SH-SY5Y (cell line): ENCODE measurements around the gene B4GALNT3.
A peak's percentile ranks its signal among the peaks of the same experiment; 100 is the strongest.

Experiments
- GATA2 ChIP-seq: IDR thresholded peaks from 2 replicates; pipeline ENCODE4 v1.6.1; 2011; ENCODE audit warnings: mild to moderate bottlenecking, low read depth, low read length
- GATA3 ChIP-seq: IDR thresholded peaks from 2 replicates; pipeline ENCODE4 v1.6.1; 2011; ENCODE audit warnings: low read depth, mild to moderate bottlenecking, low read length, moderate library complexity

Gene B4GALNT3

DNA sequence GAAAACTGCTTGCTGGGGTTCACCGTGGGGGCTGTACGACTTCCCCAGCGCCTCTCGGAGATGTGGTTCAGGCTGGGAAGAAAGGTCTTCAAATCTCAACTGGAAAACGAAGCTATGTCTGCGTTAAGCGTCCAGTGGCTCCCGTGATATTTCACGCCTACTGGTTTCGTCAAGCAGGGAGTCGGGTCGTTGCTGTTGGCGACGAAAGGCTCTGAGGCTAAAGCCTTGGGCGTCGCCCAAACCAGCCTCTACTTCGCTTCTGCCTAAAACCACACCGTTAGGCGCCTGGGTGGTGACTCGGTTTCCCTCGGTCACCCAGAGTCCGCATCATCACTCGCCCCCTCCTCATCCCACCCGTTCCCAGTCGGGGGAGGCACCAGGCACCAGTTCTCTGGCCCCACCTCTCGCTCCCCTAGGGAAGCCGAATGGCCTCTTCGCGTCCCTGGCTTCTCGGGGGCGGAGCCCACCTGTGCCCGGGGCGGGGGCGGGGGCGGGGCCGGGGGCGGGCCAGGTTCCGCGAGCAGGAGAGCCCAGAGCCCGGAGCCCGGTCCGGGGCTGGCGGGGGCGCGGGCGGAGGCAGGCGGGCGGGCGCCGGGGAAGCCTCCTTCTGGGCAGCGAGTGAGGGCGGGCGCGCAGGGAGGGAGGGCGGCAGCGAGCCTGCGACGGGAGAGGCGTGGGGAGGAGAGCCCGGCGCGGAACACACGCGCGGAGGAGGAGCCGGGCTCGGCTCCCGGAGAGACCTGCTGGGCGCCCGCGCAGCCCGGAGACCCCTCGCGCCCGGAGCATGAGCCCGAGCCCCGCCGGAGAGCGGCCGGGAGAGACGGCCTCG is at the start of gene B4GALNT3:
TSS of gene B4GALNT3 (plus strand) at position 510 of the 829 bp plus-strand sequence. CDS start 438 bp downstream, outside the sequence.
- TF ChIP-seq GATA2 (no peak), GATA3 (no peak)

DNA sequence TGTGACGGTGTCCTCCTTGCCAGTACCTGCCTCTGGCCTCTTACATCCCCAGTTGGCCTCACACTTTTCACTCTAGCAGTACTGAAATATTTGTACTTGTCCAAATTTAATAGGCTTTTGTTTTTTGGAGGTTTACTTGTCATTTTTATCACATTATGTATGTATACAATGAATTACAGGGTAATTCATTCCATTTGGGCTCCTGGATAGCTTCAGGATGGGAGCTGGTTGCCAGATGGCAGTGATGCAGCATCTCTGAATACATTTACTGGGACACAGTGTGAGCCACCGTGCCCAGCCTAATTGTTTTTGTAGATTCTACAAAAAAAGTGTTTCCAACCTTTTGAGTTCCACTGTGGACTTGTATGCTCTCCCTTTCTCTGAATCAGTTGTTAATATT is 44.9 kb upstream of the B4GALNT3 start:
- no peak for TF ChIP-seq GATA3
- no peak for TF ChIP-seq GATA2

DNA sequence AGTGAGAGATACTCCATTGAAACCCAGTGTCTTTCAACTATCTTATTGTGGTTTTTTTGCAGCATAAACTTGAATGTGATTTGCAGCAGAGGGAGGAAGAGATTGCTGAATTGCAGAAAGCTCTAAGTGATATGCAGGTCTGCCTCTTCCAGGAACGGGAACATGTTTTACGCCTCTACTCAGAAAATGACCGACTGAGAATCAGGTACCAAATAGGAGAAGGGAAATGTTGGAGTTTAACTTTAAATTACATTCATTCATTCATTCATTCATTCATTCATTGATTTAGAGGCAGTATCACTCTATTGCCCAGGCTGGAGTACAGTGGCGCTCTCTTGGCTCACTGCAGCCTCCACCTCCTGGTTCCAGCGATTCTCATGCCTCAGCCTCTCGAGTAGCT is 41.3 kb upstream of the B4GALNT3 start:
- no peak for TF ChIP-seq GATA3
- TF ChIP-seq GATA2 = no peak

DNA sequence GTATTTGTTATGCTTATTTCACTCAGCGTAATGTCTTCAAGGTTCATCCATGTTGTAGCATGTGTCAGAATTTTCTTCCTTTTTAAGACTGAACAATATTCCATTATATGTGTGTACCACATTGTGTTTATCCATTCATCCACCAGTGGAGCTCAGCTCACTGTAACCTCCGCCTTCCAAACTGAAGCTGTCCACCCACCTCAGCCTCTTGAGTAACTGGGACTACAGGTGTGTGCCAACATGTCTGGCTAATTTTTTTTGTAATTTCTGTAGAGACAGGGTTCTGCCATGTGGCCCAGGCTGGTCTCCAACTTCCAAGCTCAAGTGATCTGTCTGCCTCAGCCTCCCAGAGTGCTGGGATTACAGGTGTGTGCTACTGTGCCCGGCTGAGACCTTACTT is 37.2 kb upstream of the B4GALNT3 start:
- TF ChIP-seq GATA2 (no peak), GATA3 (no peak)

DNA sequence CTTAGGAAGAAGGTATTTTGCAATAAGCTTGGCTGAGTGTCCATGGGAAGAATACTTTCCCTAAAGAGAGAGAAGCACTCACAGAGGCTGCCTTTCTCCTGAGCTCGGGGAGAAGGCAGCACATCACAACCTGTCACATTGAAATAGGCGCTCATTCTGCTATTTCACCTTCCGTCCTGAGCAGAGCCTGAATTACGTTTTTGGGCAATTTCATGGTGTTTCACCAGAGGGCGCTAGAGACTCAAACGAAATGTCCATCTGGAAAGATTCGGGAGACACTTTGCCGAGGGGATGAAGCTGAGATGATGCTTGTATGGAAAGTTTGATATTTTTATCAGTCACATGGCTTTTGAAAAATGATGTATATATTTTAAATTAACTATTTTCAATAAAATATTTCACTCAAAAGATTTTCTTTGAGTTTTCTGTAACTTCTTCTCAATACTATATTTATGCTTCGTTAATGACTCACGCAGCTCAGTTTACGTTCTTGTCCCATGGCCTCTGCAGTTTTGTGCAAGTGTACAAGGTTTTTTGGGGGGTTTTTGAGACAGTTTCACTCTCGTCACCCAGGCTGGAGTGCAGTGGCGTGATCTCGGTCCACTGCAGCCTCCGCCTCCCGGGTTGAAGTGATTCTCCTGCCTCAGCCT is 17.4 kb upstream of the B4GALNT3 start:
- TF ChIP-seq GATA2 (no peak), GATA3 (no peak)

DNA sequence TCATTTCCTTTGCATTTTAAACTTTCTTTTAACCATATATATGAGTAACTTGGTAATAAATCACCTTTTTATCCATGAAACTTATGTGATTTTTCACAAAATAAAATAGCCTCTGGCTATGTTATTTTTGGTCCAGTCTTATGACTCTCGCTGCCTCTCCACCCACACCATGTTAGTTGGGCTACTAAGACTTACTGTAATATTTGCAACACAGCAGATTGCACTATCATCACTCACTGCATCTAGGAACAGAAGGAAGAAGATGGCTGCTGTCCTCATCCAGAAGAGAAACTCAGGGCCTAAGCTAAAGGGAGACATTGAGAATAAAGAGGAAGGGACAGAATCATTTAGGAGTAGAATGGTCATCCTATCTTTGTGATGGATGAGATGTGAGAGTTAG is 12.6 kb upstream of the B4GALNT3 start:
- TF ChIP-seq GATA2 (no peak), GATA3 (no peak)

DNA sequence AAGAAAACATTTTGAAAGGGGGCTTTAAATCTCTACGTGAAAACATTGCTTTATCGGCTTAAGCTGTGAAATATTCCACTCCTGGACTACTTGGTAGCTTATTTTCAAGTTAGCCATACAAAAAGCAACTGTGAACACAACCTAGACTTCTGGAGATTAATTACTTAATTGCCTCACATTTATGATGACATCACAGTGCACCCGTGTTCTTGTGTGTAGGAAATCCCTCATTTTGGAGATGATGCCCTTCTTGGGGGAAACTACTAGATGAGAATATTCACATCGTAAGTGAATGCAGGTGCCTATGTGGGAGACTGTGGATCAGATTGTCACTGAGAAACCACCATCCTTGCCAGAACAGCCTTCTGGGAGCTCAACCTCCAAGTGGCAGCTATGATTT is 10.5 kb upstream of the B4GALNT3 start:
- no peak for TF ChIP-seq GATA2
- TF ChIP-seq GATA3 = no peak

DNA sequence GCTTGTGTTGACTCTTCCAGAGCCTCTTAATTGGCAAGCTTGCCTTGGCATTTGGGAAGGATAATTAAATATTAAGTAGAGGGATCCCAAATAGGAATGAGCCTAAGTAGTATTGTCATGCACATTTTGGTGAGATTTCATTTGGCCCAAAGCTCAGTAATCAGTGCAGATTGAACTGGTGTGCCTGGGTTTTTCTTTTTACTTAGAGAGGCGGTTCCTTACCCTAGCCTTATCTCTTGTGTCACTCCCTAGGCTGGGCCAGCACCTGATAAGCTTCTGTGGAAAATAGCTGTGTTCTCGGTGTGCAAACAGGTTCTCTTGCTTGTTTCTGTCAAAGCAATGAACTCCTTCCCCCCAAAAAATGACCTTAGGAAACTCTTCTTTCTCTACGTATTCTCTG is 9.3 kb upstream of the B4GALNT3 start:
- TF ChIP-seq GATA2 = no peak
- no peak for TF ChIP-seq GATA3

DNA sequence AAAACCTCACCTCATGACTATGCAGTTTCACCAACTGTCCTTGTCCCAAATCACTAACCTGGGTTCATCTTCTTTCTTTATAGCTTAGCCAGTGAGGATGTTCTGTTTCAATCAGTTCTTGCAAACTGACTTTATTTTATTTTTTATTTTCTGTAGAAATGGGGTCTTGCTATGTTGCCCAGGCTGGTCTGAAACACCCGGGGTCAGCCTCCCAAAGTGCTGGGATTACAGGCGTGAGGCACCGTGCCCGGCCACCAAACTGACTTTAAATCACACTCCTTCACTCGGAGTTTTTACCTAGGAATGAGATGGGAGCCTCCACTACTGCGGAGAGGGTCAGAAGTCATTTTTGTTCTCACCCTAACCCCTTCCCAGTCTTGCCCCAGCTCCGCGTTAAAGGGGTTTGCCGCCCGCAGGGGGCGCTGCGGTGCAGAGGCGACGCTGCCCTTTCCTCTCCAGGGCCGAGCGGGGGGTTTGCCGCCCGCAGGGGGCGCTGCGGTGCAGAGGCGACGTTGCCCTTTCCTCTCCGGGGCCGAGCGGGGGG is 7.0 kb upstream of the B4GALNT3 start:
- TF ChIP-seq GATA3 (no peak), GATA2 (no peak)

DNA sequence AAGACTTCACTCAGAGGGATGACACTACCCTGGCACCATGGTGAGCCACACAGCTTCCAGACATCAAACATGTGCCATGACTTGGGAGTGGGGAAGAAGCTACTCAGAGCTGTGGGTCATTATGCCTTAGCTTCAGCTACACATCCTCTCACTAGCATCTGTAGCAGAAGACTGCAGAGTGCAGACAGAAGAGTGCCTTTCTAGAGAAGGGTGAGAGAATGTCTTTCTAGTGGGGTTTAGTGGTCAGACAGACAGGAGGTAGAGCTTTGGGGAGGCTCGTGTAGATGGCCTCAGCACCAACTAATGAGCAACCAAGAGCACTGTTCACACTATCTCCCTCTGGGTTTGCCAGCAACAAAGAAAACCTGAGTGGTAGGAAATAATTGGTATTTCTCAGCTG is 4.9 kb upstream of the B4GALNT3 start:
- no peak for TF ChIP-seq GATA3
- no peak for TF ChIP-seq GATA2

DNA sequence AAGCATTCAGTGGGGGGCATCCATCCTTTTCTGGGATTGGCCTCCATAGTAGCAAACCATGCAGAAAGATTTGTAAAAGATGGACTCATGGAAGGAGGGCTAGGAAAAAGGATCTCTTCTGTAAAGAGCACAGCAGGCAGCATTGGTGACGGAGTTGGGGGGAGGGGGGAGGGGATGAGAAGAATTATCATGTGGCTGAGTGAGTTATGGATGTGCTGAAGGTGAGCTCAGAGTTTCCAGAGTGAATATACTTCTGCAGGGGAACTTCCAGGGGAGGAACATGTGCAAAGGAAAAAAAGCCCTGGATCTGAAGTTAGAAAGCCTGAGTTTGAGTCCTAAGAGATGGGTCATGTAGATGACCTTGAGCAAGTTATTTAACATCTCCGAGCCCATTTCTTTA is 3.9 kb upstream of the B4GALNT3 start:
- no peak for TF ChIP-seq GATA2
- no peak for TF ChIP-seq GATA3

DNA sequence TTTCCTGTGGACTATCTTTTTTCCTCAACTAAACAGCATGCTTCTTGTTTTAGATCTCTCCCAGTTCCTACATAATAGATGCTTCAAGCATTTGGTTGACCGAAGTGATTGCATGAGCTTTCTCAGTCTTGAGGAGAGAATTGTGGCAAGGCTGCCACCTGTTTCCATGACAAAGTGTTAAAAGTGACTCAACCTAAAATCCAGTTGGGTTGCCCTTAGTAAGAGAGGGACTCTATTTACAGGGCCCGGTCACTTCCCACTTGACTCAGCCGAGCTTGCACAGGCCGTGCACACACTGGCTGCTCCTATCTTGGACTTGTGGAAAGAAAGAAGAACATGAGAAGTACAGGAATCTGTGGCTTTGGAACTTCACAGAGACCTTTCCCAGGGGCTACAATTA is 2.1 kb upstream of the B4GALNT3 start:
- TF ChIP-seq GATA3 = no peak
- no peak for TF ChIP-seq GATA2

DNA sequence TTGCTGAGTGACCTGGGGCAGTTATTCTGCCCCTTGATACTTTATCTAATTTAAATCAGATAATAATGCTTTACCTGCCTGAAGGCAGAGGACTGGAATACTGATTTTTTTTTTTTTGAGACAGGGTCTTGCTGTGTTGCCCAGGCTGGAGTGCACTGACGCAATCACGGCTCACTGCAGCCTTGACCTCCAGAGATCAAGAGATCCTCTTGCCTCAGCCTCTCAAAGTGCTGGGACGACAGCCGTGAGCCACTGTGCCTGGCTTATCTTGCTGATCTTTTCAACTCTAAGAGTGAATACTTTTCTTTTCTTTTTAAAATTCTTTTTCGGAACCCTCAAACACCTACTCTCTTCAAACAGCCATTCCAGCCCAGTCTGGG is 699 bp upstream of the B4GALNT3 start:
- TF ChIP-seq GATA3 (peak; percentile 34; the same call in 1 of the 2 replicates), GATA2 (peak; percentile 71)

DNA sequence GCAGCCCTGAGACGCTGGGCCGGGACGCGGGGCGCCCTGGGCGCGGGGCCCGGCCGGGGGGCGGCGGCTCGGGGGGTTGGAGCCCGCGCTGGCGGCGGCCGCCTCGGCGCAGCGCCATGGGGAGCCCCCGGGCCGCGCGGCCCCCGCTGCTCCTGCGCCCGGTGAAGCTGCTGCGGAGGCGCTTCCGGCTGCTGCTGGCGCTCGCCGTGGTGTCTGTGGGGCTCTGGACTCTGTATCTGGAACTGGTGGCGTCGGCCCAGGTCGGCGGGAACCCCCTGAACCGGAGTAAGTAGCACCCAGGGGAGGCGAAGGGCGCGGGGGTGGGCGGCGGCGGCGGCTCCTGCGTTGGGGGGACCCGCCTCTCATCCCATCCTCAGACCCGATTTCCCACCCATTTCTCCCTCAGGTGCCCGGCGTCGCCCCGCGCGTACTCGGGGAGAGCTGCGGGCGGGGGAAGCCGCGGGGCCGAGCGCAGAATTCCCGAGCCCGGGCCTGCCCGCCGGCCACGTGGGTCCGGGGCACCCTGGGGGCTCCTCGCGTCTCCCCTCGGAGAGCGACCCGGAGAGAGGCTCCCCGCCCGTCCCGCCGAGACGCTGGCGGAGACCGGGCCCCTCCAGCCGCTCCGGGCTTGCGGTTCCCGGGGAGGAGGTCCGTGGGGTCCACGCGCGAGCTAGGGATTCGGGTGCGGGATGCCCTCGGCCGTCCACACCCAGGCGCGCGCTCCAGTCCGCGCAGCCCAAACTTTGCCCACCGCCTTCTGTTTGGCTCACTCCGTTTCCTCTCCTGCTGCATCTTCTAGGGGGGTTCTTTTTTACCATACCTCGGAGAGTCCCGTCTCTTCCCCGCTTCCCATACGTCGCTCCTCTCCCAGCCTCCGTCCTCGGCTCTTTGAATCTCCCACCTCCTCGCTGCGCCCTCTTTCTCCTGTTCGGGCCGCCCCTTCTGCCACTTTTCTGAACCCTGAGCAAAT is 807 bp downstream of the B4GALNT3 start:
- TF ChIP-seq GATA3 = no peak
- TF ChIP-seq GATA2 = no peak
